Adrenal gland (tissue), 5 donors: Measurements from ENCODE around the gene SYNGR2.

Source experiments
- POLR2A ChIP-seq, 2 donors: fragments of 450-650 bp; IDR thresholded peaks; one replicate each; pipeline ENCODE4 v1.6.1; 2017; ENCODE audit warnings: antibody characterized with exemption in 2 of 2, mild to moderate bottlenecking in 2 of 2, moderate library complexity in 1 of 2
- TF ChIP-seq, protein P1 (sequence below), 6 experiments: fragments of 450-650 bp in 4 of 6; fragments of 200-600 bp in 2 of 6; sonication (generic) in 1 of 6; IDR thresholded peaks; 1 replicate in 5 of 6; 2 replicates in 1 of 6; pipeline versions ENCODE4 v1.5.1 to v1.8.0; 2016 to 2021; ENCODE audit warnings: antibody characterized with exemption in 6 of 6, mild to moderate bottlenecking in 2 of 6, moderate library complexity in 1 of 6
- donor health status: DM: no; HTN: no; CAD: no.

DNA sequence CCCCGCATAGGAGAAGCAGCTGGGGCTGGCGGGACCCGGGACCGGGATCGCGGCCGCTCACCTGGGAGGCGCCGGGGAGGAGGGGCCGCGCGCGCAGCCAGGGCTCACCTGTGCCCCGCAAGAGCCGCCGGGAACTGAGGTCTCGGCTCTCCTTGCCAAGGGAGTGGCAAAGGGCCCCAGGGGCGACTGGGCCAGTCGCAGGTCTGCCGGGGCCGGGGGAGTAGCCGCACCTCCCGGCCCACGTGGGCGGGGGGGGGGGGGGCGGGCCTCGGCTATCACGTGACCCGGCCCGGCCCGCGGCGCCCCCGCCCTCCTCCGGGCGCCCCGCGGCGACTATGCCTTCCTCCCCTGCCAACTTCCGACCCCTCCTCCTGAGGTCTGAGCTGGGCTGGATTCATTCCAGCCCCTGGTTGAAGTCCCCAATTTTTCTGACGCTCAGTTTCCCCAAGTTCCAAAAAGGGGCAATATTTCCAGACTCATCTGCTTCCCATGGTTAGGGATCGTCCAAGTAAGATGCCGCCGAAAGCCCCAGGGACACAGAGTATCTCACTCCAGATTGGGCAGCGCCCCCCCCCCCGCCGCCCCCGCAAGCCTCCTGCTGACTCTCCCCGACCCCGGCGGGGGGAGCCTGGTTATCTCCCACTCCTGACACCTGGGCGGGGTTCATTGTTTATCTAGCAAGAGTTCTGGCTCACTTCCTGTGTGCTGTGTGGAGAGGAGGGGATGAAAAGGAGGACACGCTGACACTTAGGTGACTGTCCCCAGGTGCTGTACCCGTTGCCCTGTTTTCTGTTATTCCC is 39.6 kb upstream of the SYNGR2 start, which contains the start of gene TMC6:
- TF ChIP-seq, protein P1, sequence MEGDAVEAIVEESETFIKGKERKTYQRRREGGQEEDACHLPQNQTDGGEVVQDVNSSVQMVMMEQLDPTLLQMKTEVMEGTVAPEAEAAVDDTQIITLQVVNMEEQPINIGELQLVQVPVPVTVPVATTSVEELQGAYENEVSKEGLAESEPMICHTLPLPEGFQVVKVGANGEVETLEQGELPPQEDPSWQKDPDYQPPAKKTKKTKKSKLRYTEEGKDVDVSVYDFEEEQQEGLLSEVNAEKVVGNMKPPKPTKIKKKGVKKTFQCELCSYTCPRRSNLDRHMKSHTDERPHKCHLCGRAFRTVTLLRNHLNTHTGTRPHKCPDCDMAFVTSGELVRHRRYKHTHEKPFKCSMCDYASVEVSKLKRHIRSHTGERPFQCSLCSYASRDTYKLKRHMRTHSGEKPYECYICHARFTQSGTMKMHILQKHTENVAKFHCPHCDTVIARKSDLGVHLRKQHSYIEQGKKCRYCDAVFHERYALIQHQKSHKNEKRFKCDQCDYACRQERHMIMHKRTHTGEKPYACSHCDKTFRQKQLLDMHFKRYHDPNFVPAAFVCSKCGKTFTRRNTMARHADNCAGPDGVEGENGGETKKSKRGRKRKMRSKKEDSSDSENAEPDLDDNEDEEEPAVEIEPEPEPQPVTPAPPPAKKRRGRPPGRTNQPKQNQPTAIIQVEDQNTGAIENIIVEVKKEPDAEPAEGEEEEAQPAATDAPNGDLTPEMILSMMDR (IDR thresholded peaks at IDR 0.05): no peak
- TF ChIP-seq POLR2A (IDR thresholded peaks at IDR 0.05): no peak
